Liver (tissue), 9 donors: ENCODE data around the gene DCST2. TPM values are rescaled to one million over a fixed set of nuclear protein-coding genes. Genes with fewer than 3 reads are reported as not detected.

Experiments
- DNase-seq: peaks from one replicate; pipeline ENCODE4 v3.0.0-alpha.2; 2017; ENCODE audit warnings: low spot score
- H3K27ac ChIP-seq, 2 donors: one replicate each; pipeline ENCODE4 v1.7.0; 2013; ENCODE audit warnings: inconsistent platforms in 2 of 2, low read length in 2 of 2, control low read depth in 1 of 2, low read depth in 1 of 2, mild to moderate bottlenecking in 1 of 2
- H3K27me3 ChIP-seq, 4 donors: one replicate each; pipeline versions ENCODE4 v1.6.1 to v1.7.0; 2013; ENCODE audit warnings: low read length in 3 of 4, inconsistent platforms in 1 of 4, mild to moderate bottlenecking in 1 of 4, moderate library complexity in 1 of 4; ENCODE audit not compliant: control insufficient read depth in 4 of 4, insufficient read depth in 4 of 4
- H3K36me3 ChIP-seq, 4 donors: one replicate each; pipeline versions ENCODE4 v1.6.1 to v1.7.0; 2013; ENCODE audit warnings: low read length in 3 of 4, mild to moderate bottlenecking in 3 of 4, low read depth in 1 of 4, moderate library complexity in 1 of 4; ENCODE audit not compliant: control insufficient read depth in 4 of 4, insufficient read depth in 3 of 4
- H3K4me1 ChIP-seq, 4 donors: one replicate each; pipeline versions ENCODE4 v1.6.1 to v1.7.0; 2013; ENCODE audit warnings: low read length in 3 of 4, mild to moderate bottlenecking in 3 of 4, moderate library complexity in 1 of 4; ENCODE audit not compliant: control insufficient read depth in 4 of 4, insufficient read depth in 4 of 4
- H3K4me3 ChIP-seq, 3 donors: one replicate each; pipeline versions ENCODE4 v1.6.1 to v1.7.0; 2013; ENCODE audit warnings: low read length in 3 of 3, control low read depth in 1 of 3, low read depth in 1 of 3, mild to moderate bottlenecking in 1 of 3
- H3K9ac ChIP-seq, 2 donors: one replicate each; pipeline ENCODE4 v1.7.0; 2013; ENCODE audit warnings: low read length in 2 of 2, mild to moderate bottlenecking in 2 of 2, moderate library complexity in 2 of 2, control low read depth in 1 of 2, low read depth in 1 of 2
- H3K9me3 ChIP-seq, 4 donors: one replicate each; pipeline versions ENCODE4 v1.6.1 to v1.7.0; 2013; ENCODE audit warnings: low read length in 3 of 4; ENCODE audit not compliant: control insufficient read depth in 4 of 4
- EGR1 ChIP-seq, 2 donors: IDR thresholded peaks; 2 replicates each; pipeline ENCODE4 v1.6.1; 2016 to 2018; ENCODE audit warnings: antibody characterized with exemption in 2 of 2, low read depth in 2 of 2
- FOXA1 ChIP-seq: IDR thresholded peaks from 2 replicates; pipeline ENCODE4 v1.6.1; 2016; ENCODE audit warnings: antibody characterized with exemption
- FOXA2 ChIP-seq: IDR thresholded peaks from 2 replicates; pipeline ENCODE4 v1.6.1; 2016; ENCODE audit warnings: antibody characterized with exemption
- GABPA ChIP-seq, 2 donors: IDR thresholded peaks in 1 of 2; conservative IDR thresholded peaks in 1 of 2; 2 replicates each; pipeline ENCODE4 v1.6.1; 2016; ENCODE audit warnings: antibody characterized with exemption in 2 of 2, mild to moderate bottlenecking in 1 of 2, moderate library complexity in 1 of 2
- HNF4A ChIP-seq, 2 donors: conservative IDR thresholded peaks; 2 replicates each; pipeline ENCODE4 v1.6.1; 2016; ENCODE audit warnings: antibody characterized with exemption in 2 of 2, mild to moderate bottlenecking in 2 of 2
- HNF4G ChIP-seq: IDR thresholded peaks from 2 replicates; pipeline ENCODE4 v1.6.1; 2016; ENCODE audit warnings: antibody characterized with exemption
- JUND ChIP-seq, 2 donors: IDR thresholded peaks; 2 replicates each; pipeline ENCODE4 v1.6.1; 2016; ENCODE audit warnings: antibody characterized with exemption in 2 of 2
- NR2F2 ChIP-seq: IDR thresholded peaks from 2 replicates; pipeline ENCODE4 v1.6.1; 2016; ENCODE audit warnings: antibody characterized with exemption
- RAD21 ChIP-seq, 2 donors: IDR thresholded peaks; 2 replicates each; pipeline ENCODE4 v1.6.1; 2016; ENCODE audit warnings: antibody characterized with exemption in 2 of 2, mild to moderate bottlenecking in 2 of 2
- RXRA ChIP-seq, 2 donors: IDR thresholded peaks; 2 replicates each; pipeline ENCODE4 v1.6.1; 2017 to 2018; ENCODE audit warnings: antibody characterized with exemption in 2 of 2, mild to moderate bottlenecking in 1 of 2
- SP1 ChIP-seq: IDR thresholded peaks from 2 replicates; pipeline ENCODE4 v1.6.1; 2018; ENCODE audit warnings: antibody characterized with exemption, mild to moderate bottlenecking
- TAF1 ChIP-seq: conservative IDR thresholded peaks from 2 replicates; pipeline ENCODE4 v1.6.1; 2016; ENCODE audit warnings: antibody characterized with exemption, mild to moderate bottlenecking
- YY1 ChIP-seq: IDR thresholded peaks from 2 replicates; pipeline ENCODE4 v1.6.1; 2016; ENCODE audit warnings: antibody characterized with exemption, mild to moderate bottlenecking
- WGBS: extraction: QIAGEN DNeasy Blood & Tissue Kit; methylation state at CpG from one replicate; pipeline ENCODE4 v1.1.7; 2013; 5-methylcytosine and 5-hydroxymethylcytosine counted together
- polyA plus RNA-seq, 2 donors: library from polyadenylated mRNA; stranded (reverse) in 1 of 2; unstranded in 1 of 2; fragments of 200-250 nt in 1 of 2; fragments of >200 nt in 1 of 2; fragmentation: Nextera tagmentation in 1 of 2; extraction: Ambion mirVana in 1 of 2; gene quantifications; one replicate each; pipeline versions ENCODE4 v1.2.1 to v1.2.3, GENCODE V29; 2013 to 2015
- total RNA-seq, 2 donors: library from RNA; depleted of rRNA; stranded (reverse); fragments of >200 nt; gene quantifications; one replicate each; pipeline ENCODE4 v1.2.3, GENCODE V29; 2014
- TF ChIP-seq, protein P1 (sequence below): IDR thresholded peaks from 2 replicates; pipeline ENCODE4 v1.6.1; 2016; ENCODE audit warnings: antibody characterized with exemption
- TF ChIP-seq, protein P2 (sequence below): IDR thresholded peaks from 2 replicates; pipeline ENCODE4 v1.6.1; 2016; ENCODE audit warnings: antibody characterized with exemption
- TF ChIP-seq, protein P3 (sequence below): IDR thresholded peaks from 2 replicates; pipeline ENCODE4 v1.6.1; 2016; ENCODE audit warnings: antibody characterized with exemption, mild to moderate bottlenecking
- TF ChIP-seq, protein P4 (sequence below): IDR thresholded peaks from 2 replicates; pipeline ENCODE4 v1.6.1; 2016; ENCODE audit warnings: antibody characterized with exemption
- TF ChIP-seq, protein P5 (sequence below): fragments of 150-350 bp; IDR thresholded peaks from 2 replicates; pipeline ENCODE4 v1.5.1; 2017; ENCODE audit warnings: improper control_type of control experiment, low read depth, low read length; ENCODE audit not compliant: missing input control
- donor health status: healthy.
- donor health status: healthy.
- donor health status: healthy.
- donor health status: healthy.
- donor health status: healthy.

Gene DCST2
- total and polyA plus RNA-seq, 4 donors: 0.25 to 0.53 (median 0.27) TPM; not detected in 1

DNA sequence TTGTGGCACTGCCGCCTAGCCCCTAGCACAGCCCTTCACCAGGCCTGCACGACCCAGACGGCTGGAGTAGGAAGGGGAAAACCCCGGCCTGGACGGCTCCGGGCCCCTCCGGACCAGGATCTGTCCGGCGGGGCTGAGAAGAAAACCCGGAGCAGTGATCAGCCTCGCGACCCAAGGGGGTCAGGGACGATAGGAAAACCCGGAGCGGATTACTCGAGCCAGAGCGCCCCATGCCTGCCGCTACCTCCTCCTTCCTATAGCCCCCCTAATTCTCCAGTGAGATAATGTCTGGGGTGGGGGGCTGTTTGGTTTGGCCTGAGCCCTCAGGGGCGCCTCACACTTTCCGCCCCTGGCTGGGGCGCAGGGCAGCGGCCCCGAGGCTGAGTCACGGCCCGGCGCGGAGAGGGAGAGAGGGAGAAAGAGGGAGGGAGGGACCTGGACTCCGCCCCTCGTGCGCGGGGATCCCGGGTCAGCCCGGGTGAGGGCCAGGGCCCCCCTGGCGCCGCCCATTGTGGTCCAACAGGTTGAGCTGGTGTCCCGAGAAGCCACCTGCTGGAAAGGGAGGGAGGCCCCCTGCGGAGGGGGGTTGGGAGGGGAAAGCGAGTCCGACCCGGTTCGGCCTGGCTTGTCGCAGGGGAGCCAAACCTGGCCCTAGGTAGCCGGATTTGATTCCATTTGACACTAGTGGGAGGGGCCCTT lies 32.7 kb downstream of the DCST2 start:
- Histone ChIP-seq H3K9ac (peak overlapping the region; percentile 71 to 87), H3K36me3 (no peaks in the 10 kb centered on the region), H3K4me1 (peaks cover 10 to 46% (median 37%) of the 10 kb centered on the region in 4 donors), H3K4me3 (peak overlapping the region; percentile 73 to 74 (median 73)), H3K9me3 (no peaks in the 10 kb centered on the region), H3K27ac (peak overlapping the region; percentile 96 to 97), H3K27me3 (no peaks in the 10 kb centered on the region)
- DNase-seq: peak; percentile 85
- under 1% methylated on average over 43 of the region's 43 CpGs for WGBS
- TF ChIP-seq JUND (IDR thresholded peaks at IDR 0.05): peak; percentile 87 to 88
- TF ChIP-seq FOXA2: no peak
- no peak for TF ChIP-seq FOXA1
- TF ChIP-seq SP1: peak; percentile 91
- TF ChIP-seq, protein P1, sequence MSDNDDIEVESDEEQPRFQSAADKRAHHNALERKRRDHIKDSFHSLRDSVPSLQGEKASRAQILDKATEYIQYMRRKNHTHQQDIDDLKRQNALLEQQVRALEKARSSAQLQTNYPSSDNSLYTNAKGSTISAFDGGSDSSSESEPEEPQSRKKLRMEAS: peak; percentile 36
- peak; percentile 37 for TF ChIP-seq HNF4G
- peak; percentile 21 for TF ChIP-seq TAF1
- TF ChIP-seq NR2F2: peak; percentile 76
- TF ChIP-seq, protein P2, sequence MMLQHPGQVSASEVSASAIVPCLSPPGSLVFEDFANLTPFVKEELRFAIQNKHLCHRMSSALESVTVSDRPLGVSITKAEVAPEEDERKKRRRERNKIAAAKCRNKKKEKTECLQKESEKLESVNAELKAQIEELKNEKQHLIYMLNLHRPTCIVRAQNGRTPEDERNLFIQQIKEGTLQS: peak; percentile 73
- TF ChIP-seq, protein P3, sequence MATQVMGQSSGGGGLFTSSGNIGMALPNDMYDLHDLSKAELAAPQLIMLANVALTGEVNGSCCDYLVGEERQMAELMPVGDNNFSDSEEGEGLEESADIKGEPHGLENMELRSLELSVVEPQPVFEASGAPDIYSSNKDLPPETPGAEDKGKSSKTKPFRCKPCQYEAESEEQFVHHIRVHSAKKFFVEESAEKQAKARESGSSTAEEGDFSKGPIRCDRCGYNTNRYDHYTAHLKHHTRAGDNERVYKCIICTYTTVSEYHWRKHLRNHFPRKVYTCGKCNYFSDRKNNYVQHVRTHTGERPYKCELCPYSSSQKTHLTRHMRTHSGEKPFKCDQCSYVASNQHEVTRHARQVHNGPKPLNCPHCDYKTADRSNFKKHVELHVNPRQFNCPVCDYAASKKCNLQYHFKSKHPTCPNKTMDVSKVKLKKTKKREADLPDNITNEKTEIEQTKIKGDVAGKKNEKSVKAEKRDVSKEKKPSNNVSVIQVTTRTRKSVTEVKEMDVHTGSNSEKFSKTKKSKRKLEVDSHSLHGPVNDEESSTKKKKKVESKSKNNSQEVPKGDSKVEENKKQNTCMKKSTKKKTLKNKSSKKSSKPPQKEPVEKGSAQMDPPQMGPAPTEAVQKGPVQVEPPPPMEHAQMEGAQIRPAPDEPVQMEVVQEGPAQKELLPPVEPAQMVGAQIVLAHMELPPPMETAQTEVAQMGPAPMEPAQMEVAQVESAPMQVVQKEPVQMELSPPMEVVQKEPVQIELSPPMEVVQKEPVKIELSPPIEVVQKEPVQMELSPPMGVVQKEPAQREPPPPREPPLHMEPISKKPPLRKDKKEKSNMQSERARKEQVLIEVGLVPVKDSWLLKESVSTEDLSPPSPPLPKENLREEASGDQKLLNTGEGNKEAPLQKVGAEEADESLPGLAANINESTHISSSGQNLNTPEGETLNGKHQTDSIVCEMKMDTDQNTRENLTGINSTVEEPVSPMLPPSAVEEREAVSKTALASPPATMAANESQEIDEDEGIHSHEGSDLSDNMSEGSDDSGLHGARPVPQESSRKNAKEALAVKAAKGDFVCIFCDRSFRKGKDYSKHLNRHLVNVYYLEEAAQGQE: peak; percentile 61
- TF ChIP-seq GABPA (IDR thresholded peaks at IDR 0.05 in 1 of 2, conservative IDR thresholded peaks at IDR 0.05 in 1 of 2): peak in 1 of 2 donors; percentile 36
- TF ChIP-seq RXRA (IDR thresholded peaks at IDR 0.05): peak; percentile 81 to 93
- peak in 1 of 2 donors; percentile 7 for TF ChIP-seq EGR1 (IDR thresholded peaks at IDR 0.05; ENCODE audit: low read depth in 2 of 2)
- peak in 1 of 2 donors; percentile 13 for TF ChIP-seq RAD21 (IDR thresholded peaks at IDR 0.05)
- TF ChIP-seq, protein P4, sequence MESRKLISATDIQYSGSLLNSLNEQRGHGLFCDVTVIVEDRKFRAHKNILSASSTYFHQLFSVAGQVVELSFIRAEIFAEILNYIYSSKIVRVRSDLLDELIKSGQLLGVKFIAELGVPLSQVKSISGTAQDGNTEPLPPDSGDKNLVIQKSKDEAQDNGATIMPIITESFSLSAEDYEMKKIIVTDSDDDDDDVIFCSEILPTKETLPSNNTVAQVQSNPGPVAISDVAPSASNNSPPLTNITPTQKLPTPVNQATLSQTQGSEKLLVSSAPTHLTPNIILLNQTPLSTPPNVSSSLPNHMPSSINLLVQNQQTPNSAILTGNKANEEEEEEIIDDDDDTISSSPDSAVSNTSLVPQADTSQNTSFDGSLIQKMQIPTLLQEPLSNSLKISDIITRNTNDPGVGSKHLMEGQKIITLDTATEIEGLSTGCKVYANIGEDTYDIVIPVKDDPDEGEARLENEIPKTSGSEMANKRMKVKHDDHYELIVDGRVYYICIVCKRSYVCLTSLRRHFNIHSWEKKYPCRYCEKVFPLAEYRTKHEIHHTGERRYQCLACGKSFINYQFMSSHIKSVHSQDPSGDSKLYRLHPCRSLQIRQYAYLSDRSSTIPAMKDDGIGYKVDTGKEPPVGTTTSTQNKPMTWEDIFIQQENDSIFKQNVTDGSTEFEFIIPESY: peak; percentile 35
- TF ChIP-seq HNF4A (conservative IDR thresholded peaks at IDR 0.05): peak; percentile 58 to 70
- TF ChIP-seq YY1: peak; percentile 71
- TF ChIP-seq, protein P5, sequence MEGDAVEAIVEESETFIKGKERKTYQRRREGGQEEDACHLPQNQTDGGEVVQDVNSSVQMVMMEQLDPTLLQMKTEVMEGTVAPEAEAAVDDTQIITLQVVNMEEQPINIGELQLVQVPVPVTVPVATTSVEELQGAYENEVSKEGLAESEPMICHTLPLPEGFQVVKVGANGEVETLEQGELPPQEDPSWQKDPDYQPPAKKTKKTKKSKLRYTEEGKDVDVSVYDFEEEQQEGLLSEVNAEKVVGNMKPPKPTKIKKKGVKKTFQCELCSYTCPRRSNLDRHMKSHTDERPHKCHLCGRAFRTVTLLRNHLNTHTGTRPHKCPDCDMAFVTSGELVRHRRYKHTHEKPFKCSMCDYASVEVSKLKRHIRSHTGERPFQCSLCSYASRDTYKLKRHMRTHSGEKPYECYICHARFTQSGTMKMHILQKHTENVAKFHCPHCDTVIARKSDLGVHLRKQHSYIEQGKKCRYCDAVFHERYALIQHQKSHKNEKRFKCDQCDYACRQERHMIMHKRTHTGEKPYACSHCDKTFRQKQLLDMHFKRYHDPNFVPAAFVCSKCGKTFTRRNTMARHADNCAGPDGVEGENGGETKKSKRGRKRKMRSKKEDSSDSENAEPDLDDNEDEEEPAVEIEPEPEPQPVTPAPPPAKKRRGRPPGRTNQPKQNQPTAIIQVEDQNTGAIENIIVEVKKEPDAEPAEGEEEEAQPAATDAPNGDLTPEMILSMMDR: no peak
